Left cardiac atrium (tissue), 4 donors: ENCODE data around the gene TGFBR3. TPM values are rescaled to one million over a fixed set of nuclear protein-coding genes. Genes with fewer than 3 reads are reported as not detected.
A peak's percentile ranks its signal among the peaks of the same experiment; 100 is the strongest.

Source experiments
- ATAC-seq, 2 donors: fragments of 200-7000 bp; cut with Tn5 transposase; one replicate each; pipeline ENCODE4 v1.9.1; 2020; ENCODE audit warnings: mild to moderate bottlenecking in 2 of 2, moderate library complexity in 2 of 2
- DNase-seq: peaks from one replicate; pipeline ENCODE4 v3.0.0-alpha.2; 2020
- intact Hi-C, 2 donors: fragments of 100-400 bp; cut with DNase I; formaldehyde crosslinking; loops; one replicate each; pipeline versions ENCODE4 v1.14.1 to v1.15.1; 2022 to 2023
- total RNA-seq, 2 donors: library from RNA; stranded (reverse); fragmentation: NEBNext Ultra II Directional; extraction: Animal tissue kit (Norgen Biotek cat#: 25700); gene quantifications; one replicate each; pipeline ENCODE4 v1.2.1, GENCODE V29; 2021
- donor health status: DM: no; HTN: yes; CAD: no.
- donor health status: DM: no; HTN: yes; CAD: no; lungs with severe emphysema.
- donor health status: DM: yes; HTN: yes; CAD: no.
- donor health status: Dilated cardiomyopathy.

Gene TGFBR3
- total RNA-seq, 2 donors from 2014 or later = 43.8 to 56.2 TPM

DNA sequence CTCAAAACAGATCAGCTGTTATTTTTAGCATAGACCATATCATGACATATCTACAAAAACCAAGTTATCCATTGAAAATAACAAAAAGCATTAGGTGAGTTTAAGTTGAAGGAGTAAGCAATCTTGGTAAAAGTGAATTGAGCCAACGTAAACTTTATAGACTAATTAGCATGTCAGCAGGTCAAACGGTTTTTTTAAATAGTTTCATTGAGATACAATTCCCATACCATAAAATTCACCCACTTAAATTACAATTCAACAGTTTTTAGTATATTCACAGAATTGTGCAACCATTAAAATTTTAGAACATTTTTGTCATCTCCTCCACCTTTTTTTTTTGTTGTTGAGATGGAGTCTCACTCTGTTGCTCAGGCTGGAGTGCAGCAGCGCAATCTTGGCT lies 92.1 kb downstream of the TGFBR3 start:
- DNase-seq (no peak), ATAC-seq (no peak)
- intact Hi-C loops = no loop called here

DNA sequence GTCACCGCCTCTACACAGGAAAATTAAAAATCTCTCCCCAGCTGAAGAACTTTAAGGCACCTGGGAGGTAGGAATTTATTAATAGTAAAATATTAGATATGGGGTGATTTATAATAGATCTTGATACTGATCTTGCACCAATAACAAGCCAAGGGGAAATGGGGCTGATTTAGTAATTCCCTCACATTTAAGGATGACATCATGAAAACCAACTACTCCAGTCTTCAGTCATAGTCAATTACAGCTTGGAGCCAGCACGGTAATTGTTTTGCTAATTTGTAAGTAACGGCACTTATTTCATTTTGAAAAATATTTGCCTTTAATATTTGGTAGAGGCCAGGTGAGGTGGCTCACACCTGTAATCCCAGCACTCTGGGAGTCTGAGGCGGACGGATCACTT lies 92.8 kb downstream of the TGFBR3 start:
- no peak for ATAC-seq
- intact Hi-C loops = no loop called here

DNA sequence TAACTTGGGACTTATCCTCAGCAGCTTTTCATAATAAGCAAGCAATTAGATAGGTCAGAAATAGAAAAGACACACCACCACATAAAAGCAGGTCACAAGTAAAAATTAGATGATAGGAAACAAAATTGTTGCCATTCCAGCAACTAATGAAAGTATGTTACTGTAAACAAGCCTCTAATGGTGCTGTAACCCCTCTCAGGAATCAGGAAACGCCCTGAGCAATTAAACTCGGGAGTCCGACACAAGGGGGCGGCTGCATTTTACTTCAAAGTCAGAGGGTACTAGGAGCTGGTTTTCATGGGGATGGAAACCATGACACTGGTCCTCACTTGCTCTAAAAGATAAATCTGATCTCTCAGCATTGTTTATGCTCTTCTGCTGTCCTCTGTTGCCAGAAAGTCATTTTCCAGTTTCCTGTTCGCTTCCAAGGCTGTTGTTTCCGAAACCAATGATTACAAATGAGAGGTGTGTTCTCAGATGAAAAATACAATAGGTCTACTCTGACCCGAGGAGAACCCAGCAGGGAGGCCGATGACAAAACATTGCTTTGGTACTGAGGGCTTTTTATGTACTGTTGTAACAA lies 93.4 kb downstream of the TGFBR3 start:
- DNase-seq = no peak
- intact Hi-C loops = no loop called here
- peak in 1 of 2 donors; percentile 17 for ATAC-seq

More for the DNA sequence above, 92.8 kb downstream of the TGFBR3 start:
- DNase-seq = no peak

DNA sequence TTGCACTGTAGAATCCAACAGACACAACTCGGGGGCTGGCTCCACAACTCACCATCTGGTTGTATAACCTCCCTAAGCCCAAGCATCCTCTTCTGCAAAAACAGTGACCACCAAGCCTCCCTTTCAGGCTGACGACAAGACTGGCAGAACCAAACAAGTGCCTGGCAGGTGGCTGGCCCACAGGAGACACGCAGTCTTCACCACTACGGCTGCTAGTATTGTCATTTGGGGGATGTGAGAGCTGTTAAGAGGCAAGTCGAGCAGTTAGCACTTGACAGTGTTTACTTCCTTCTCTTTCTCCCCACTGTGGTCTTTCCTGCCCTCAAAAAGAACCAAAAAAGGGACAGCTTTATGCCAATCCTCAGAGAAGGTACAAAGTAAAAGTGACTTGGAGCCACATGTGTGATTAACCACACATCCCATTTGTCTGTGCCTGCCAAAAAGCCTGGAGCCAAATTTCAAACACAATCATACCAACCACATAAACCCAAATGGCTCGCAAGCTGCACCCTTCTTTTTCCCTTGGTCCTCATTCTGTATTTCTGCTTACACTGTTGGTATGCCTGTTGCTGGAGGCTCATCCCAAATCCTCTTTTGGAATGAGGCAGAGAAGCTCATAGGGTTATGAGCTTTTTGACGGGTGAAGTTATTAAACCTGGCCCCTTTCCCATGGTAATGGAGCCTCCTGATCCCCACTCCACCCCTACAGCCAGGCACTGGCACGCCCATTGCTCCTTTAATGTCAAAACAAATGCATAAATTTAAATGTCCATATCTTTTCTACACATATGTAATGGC lies 94.1 kb downstream of the TGFBR3 start:
- ATAC-seq (peak in 1 of 2 donors; percentile 7), DNase-seq (no peak)
- intact Hi-C loops = no loop called here

DNA sequence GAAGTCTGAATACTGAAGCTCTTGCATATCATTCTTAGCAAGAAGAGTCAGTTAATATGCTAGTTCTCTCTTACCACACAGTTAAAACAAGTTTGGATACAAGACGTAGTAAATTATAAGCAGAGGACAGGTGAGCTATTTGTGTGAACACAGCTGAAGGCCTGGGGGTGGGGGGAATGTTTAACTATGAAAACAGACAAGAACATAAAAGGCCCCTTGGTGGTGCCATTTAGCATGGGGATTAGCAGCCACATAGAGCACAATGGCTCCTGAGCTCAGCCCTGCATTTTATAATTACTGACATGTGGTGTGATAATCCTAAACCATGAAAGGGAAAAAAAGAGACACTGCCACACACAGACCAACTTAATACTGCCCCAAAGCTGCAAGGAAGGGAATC lies 94.8 kb downstream of the TGFBR3 start:
- no peak for DNase-seq
- no peak for ATAC-seq
- intact Hi-C loops = no loop called here

DNA sequence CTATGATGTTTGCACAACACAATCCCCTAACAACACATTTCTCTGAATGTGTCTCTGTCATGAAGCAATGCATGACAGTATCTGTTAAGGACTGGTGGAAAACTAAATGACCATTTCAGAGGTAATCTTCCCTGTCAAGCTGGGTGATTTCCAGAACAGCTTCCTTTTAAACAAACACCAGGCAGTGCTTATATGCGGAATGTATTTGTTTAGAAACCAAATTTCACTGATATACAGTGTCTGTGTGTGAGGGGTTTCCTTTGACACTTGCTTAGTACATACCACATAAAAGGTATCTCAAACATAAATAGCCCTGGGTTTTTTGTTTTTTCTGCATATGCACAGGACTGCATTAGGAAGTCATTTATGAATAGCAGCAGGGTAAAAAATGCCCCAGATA lies 95.6 kb downstream of the TGFBR3 start:
- no peak for ATAC-seq
- intact Hi-C loops = no loop called here
- DNase-seq = no peak

DNA sequence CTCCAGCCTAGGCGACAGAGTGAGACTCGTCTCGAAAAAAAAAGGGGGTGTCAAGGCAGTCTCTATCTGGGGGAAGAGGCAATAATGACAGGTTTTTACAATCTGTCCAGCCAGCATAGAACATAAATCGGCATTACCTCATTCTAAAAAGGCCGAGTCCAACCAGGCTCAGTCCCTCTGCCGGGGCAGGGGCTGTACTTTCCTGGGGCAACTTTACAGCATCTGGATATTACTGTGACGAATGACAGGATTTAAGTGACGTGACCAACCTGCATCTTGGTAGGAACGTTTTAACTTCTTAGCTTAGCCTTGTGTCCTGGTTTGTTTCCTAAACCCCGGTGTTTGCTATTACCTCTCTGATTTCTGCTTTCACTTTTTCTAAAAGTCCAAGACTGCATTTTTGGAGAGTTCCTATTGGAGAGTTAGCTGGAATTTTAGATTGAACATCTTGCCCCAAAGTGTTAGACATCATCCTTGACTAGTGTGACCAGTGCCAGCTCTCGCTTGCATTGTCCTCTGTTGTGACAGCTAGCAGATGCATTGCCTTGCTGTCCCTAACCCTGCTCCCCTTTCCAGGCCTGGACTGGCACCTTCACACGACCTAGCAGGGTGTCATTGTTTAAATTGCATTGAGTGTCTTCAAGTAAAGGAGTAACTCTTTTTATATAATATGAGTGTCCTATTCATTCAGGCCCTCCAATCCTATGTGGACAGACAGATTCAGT lies 96.5 kb downstream of the TGFBR3 start:
- intact Hi-C loops = no loop called here
- DNase-seq = no peak
- no peak for ATAC-seq

DNA sequence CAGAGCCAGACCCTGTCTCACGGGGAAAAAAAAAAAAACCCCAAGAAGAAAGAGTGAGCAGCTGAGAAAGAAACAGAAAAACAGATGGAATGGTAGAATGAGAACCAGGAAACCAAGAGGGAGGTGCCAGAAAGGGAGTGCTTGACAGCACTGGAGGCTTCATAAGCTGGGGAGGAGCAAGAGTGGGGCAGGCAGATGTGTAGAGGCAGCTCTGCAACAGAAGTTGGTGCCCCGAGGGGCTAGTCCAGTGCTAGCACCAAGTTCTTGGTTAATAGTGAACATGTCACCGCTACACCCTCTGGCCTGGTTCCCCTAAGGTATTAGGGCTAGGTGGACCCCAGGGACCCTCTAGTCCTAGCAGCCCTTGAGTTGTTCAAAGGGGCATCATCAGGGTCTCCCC lies 98.0 kb downstream of the TGFBR3 start:
- DNase-seq (no peak), ATAC-seq (peak in 1 of 2 donors; percentile 19)
- intact Hi-C loops = no loop called here

DNA sequence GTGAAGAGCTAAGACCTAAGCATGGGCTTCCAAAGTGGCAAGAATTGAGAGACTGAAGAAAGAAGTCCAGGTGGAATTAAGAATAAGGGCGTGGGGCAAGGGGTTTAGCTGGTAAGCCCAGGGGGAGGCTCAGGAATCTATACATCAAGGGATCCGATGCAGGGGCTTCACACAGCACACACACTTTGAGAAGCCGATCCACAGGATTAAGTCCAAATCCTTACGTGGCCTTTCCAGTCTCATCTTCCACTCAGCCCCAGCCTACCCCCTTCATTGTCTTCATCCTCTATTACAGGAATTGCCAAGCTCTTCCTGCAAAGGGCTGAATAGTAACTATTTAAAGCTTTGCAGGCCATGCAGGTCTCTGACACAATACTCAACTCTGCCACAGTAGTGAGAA lies 101.3 kb downstream of the TGFBR3 start:
- intact Hi-C loops = no loop called here
- ATAC-seq (no peak), DNase-seq (no peak)

DNA sequence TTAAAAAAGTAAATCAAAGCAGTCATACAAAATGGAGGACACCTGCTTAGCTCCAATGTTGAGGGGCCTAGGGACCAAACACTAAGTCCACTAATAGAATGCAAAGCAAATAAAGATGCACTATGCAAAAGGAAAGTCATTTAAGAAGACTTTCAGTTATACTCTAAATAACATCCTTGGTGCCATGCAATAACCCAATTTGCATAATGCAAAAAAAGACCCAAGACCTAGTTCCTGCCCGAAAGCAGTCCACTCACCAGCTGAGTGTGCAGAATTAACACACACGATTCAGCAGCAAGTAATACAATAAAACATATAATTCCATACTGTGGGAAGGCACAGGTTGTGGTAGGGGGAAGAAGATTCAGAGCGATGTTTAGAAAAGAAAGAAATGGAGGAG lies 101.8 kb downstream of the TGFBR3 start:
- DNase-seq (no peak), ATAC-seq (no peak)
- intact Hi-C loops = no loop called here

DNA sequence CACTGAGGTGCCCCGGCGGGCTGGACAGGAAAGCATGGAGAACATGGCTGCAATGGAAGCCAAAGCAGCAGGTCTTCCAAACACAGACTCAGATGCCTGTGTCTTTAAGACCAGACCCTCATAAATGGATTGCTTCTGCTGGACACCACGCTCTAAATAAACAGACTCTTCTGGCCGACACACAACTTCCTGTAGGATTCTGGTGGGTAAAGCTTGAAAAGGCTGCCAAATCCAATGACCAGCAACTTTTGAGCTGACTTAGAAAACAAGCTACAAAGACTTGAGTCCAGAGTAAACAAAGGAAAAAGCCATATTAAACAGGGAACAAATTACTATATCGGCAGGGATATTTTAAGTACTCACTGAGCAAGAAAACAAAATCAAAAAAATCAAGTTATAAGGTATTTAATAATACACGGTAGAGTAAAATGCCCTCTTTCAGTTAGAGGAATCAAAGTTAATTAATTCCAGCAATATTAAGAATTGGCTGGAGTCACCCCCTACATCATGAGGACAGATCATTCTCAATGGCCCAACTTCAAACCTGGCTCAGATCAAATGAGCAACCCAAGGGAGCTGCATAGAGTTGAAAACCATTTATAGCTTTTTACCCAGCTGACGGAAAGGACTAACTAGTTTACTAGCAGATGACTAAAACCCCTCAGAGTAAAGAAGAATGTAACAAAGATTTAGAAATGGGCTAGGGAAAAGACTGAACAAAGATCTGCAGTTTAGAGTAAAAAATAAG lies 102.4 kb downstream of the TGFBR3 start:
- intact Hi-C loops = no loop called here
- DNase-seq (no peak), ATAC-seq (peak; percentile 51 to 72)

DNA sequence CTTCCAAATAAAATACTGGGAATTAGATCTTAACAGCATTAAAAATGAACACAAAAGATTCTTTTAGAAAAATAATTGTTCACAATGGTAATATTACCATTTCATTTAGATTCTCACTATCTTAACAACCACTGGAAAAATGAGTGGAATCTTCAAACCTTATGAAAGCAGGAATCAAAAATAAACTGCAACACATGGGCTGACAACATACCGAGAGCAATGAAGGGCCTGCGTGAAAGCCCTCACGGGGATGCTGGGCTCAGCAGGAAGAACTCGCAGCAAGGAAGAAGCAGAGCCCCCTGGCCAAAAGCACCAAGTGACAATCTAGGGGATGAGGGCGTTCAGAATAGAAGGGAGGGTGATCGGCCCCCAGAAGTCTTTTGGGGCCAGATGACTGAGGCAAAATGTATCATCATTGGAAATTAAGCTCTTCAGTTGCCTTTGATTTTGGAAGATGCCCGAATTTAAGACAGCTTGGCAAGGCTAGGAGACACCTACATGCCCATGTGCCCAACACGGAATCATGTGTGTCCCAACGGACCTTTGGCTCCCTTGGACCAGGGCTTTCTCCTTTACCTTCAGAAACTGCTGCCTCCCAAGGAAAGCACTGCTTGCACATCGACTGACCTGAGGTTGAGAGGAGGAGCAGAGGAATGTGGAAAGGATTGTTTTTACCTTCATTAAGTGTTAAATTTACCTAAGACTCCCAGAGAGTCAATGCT lies 103.9 kb downstream of the TGFBR3 start:
- ATAC-seq (no peak), DNase-seq (no peak)
- intact Hi-C loops = no loop called here

DNA sequence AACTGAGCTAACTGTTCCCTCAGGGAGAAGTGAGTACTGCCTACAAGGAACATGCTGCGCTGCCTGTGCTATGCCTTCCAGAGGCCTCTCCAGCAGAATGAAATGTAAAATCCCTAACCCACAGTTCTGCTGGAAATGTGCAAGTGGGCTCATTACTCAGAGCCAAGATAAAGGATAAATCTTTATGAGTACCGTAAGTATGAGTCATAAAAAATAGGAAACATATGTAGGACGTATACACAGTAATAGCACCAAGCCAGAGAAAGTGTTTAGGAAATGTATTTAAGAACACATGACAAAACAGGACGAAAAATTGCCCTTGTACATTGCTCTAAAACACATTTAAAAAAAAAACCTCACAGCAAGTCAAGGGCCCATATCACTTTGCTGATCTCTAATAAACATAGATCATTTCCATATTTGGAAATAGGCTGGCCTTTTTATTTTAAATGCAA lies 104.6 kb downstream of the TGFBR3 start:
- DNase-seq (no peak), ATAC-seq (peak in 1 of 2 donors; percentile 9)
- intact Hi-C loops = no loop called here

DNA sequence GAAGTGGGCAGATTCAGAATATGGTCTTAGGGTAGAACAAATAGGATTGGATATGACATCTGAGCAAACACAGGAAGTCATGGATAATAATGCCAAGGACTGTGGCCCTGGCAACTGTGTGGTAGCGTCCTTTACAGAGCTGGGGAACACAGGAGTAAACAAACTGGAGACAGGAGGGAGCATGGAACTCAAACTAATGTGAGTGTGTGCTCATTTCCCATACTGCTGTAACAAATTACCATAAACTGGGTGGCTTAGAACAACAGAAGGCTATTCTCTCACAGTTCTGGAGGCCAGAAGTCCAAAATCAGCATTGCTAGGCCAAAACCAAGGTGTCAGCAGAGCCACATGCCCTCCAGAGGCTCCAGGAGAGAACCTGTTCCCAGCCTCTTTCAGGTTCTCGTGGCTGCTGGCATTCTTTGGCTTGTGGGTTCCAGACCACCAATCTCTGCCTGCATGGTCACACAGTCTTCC lies 106.4 kb downstream of the TGFBR3 start:
- no peak for ATAC-seq
- intact Hi-C loops = no loop called here
- DNase-seq = no peak

DNA sequence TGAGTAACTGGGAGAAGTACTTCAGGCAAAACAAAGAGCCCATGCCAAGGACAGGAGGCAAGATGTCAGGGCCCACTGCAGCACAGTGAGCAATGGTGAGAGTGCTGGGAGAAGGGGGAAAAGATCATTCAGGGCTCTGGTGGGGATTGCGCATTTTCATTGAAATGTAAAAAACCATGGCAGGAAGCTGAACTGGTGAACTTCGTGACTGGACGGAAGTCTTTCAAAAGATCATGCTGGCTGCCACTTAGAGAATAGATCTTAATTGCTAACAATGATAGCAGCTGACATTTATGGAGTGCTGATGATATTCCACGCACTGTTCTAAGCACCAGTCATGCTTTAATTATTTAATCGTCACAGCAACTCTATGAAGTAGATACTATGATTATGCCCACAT lies 107.0 kb downstream of the TGFBR3 start:
- ATAC-seq = no peak
- intact Hi-C loops = no loop called here
- DNase-seq = no peak

DNA sequence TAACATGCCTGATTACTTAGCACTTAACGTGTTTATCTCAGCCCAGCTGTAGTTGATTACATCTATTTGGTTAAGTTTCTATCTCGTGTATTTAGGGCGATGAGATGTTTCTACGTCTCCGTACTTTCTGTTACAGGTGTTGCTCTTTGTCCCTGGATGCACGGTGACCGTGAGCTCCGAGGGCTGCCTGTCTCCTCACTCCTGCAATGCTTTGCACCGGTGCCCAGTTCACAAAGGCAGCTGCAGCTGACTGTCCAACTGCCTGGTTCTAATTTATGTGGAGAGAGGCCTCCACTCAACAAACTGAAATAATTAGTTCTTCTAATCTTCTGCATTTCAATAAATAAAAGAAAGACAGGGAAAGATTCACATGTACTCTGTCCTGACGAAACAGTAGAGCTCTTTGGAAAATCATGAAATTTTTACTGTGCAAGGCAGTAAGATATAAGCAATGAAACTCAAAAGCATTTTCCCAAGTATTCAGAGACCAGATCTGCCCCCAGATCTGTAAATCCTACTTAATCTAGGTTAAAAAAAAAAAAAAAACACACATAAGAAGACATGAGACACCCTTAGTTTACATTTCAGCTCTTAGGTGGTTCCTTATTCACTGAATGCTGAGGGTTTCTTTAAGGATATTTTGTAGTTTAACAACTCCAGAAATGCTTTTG lies 108.2 kb downstream of the TGFBR3 start:
- intact Hi-C loops = no loop called here
- no peak for ATAC-seq
- no peak for DNase-seq

DNA sequence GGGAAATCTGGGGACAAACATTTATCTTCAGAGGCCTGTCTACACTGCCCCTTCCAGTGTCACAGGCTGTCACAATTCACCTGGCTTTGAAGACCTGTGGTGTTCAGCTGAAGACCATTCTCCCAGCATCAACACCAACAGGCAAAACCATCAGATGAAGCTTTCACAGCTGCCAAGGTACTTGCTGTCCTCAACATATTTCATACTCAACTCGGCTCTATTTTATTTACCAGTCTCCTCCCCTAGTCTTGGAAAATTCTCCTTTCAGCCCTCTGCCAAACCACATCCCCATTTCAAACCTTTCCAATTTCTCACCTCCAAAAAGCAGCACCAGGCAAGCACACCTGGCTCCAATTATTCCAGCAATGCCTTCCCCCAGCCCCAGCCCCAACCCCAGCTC lies 108.8 kb downstream of the TGFBR3 start:
- ATAC-seq (no peak), DNase-seq (no peak)
- intact Hi-C loops = no loop called here

DNA sequence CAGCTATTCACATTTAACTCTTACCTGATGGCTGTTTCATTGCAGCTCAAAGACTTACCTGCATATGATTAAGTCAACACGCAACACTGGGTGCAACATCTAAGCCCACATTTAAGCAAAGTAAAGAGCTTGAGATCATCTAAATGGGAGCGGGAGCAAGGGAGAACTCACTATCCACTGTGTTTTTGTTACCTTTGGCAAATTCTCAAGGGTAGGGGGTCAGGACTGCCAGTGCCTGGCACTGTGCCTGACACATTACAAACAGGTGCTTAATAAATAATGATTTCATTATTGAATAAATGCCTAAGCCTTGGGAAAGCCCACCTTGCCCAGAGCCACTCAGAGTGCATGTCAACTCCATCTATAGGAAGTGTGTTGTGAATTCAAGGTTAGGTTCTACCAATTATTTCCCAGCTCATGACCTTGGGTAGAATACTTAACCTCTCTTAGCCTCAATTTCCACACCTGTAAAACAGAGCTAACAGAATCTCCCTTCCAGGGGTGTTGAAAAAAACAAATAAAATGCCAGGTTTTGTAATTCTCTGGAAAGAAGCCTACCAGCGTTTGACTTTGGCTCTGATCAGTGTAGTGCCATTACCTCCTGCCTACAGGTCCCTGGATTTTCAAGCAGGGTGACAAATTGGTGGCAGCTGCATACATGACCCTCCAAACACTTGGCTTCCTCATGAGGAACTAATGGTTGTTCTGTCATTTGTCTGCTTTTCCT lies 109.7 kb downstream of the TGFBR3 start:
- ATAC-seq (no peak), DNase-seq (no peak)
- intact Hi-C loops = no loop called here
